Stimulated activated naive B cell treated with anti-CD40 and anti-IgM and Interleukin-4, amounts not matched to agents 10 μg/mL and 1 μg/mL and 100 μg/mL, for 72 hours (primary cell): ENCODE measurements around the gene CUL1.

ENCODE experiments used
- ATAC-seq, 2 donors: fragments of 150-1000 bp; cut with Tn5 transposase; replicated peaks; 2 replicates each; pipeline ENCODE4 v1.10.0; 2021; ENCODE audit warnings: moderate library complexity in 1 of 2
- DNase-seq: peaks from one replicate; pipeline ENCODE4 v3.0.0; 2021
- H3K27ac Mint-ChIP-seq: one replicate; pipeline ENCODE4 v1.8.0; 2022; ENCODE audit warnings: mild to moderate bottlenecking, mixed read lengths
- H3K27me3 Mint-ChIP-seq, 2 donors: one replicate each; pipeline ENCODE4 v1.8.0; 2022; ENCODE audit warnings: mixed read lengths in 2 of 2
- H3K36me3 Mint-ChIP-seq, 2 donors: one replicate each; pipeline ENCODE4 v1.8.0; 2022; ENCODE audit warnings: mixed read lengths in 2 of 2, mild to moderate bottlenecking in 1 of 2
- H3K4me1 Mint-ChIP-seq, 2 donors: one replicate each; pipeline ENCODE4 v1.8.0; 2022; ENCODE audit warnings: mixed read lengths in 2 of 2, mild to moderate bottlenecking in 1 of 2
- H3K4me3 Mint-ChIP-seq, 2 donors: one replicate each; pipeline ENCODE4 v1.8.0; 2022; ENCODE audit warnings: mild to moderate bottlenecking in 2 of 2, mixed read lengths in 2 of 2, moderate library complexity in 1 of 2
- H3K9me3 Mint-ChIP-seq, 2 donors: one replicate each; pipeline ENCODE4 v1.8.0; 2022; ENCODE audit warnings: mixed read lengths in 2 of 2, mild to moderate bottlenecking in 1 of 2

CUL1 gene

DNA sequence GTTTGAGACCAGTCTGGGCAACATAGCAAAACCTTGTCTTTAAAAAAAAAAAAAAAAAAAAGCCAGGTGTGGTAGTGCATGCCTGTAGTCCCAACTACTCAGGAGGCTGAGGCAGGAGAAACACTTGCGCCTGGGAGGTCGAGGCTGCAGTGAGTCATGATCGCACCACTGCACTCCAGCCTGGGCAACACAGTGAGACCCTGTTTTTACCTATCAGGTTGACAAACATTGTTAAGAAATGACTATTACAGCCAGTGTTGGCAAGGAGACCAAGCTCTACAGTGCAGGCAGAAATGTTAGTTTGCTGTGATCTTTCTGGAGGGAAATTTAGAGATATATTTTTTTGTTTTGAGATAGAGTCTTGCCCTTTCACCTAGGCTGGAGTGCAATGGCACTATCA is 37.3 kb downstream of the CUL1 start:
- H3K4me3 Mint-ChIP-seq: no peak overlapping the region
- ATAC-seq: no peak

DNA sequence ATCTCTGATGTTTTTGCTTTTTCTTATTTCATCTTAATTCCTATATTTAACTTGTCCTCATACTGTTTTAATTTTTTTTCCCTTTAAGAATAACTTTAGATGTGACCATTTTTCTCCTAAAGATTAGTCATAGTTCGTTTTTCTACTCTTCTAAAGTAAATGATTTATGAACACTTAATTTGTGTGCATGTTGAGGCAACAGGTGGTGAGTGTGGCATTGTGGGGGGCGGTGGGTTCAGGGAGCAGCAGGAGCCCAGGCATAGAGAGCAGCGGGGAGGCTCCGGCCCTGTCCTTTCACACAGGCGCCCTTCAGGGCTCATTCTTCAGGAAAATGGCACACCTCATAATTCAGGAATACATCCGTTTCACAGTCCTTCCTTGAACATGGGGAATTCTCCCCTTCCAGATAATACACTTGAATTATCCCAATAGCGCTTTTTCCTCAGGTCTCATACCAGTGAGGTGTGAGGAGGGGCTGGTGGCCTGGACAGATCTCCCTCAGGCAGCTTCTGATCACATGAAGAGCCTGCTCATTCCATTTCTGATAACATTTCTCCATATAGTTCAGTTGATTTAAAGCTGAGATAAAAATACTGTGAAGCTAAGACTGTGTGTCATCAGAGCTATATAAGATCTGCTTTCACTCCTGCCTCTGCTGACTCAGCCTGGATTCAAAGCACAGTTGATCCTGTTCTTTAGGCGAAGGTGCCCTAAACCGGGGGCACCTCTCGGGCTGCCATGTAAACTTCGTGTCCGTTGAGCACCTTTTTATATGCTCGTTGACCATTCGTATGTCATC is 40.2 kb downstream of the CUL1 start:
- H3K27me3 Mint-ChIP-seq: no peaks in the 10 kb centered on the region
- no peak overlapping the region for H3K27ac Mint-ChIP-seq
- H3K4me1 Mint-ChIP-seq: peaks cover 1 to 6% of the 10 kb centered on the region in 2 donors
- no peak for DNase-seq
- H3K9me3 Mint-ChIP-seq: peaks cover 4 to 5% of the 10 kb centered on the region in 2 donors
- ATAC-seq: no peak
- H3K36me3 Mint-ChIP-seq: peaks cover 43 to 79% of the 10 kb centered on the region in 2 donors
- H3K4me3 Mint-ChIP-seq: no peak overlapping the region

More for the DNA sequence above, 37.3 kb downstream of the CUL1 start:
- no peaks in the 10 kb centered on the region for H3K9me3 Mint-ChIP-seq
- peaks cover 5 to 6% of the 10 kb centered on the region in 2 donors for H3K4me1 Mint-ChIP-seq
- H3K27me3 Mint-ChIP-seq: no peaks in the 10 kb centered on the region
- peaks cover 43 to 72% of the 10 kb centered on the region in 2 donors for H3K36me3 Mint-ChIP-seq
- no peak for DNase-seq
- no peak overlapping the region for H3K27ac Mint-ChIP-seq

DNA sequence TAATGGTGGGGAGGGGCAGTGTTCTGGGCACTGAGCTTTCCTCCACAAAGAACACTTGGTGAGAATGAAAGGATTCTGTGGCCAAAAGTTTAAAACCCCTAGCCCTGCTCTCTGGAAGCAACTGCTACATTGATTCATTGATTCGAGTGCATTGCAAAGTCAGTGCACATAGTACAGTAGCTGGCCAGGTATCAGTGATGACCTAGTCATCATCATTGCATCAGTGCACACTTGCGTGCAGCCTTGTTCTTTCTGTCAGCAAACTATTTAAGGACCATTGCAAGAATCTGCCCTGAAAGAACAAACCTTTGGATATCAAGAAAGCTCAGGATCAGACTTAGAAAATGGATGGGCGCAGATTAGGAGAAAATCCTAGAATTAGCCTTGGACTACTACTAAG is 47.4 kb downstream of the CUL1 start:
- H3K27me3 Mint-ChIP-seq: no peaks in the 10 kb centered on the region
- peak overlapping the region; percentile 42 for H3K27ac Mint-ChIP-seq
- H3K36me3 Mint-ChIP-seq: peaks cover 29 to 63% of the 10 kb centered on the region in 2 donors
- no peak overlapping the region for H3K4me3 Mint-ChIP-seq
- DNase-seq: no peak
- ATAC-seq: no peak
- H3K4me1 Mint-ChIP-seq: peaks cover 5 to 6% of the 10 kb centered on the region in 2 donors
- peaks cover 5 to 7% of the 10 kb centered on the region in 2 donors for H3K9me3 Mint-ChIP-seq

DNA sequence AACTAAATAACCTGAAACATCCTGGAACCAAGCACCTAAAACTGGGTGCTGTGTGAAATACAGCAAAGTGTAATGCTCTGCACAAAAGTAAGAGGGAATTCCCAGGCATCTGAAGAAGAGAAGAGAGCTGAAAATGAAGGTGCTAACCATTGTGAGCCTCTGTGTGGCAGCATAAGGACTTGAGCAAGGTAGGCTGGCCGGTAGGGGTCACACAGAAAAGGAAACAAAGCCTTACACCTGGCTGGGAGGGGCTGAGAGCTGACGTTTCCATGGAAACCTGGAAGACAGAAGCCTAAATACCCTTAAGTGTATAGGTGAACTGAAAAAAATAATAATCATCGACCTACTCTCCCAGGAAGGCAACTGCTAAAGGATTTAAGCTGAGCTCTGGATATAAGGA is 48.6 kb downstream of the CUL1 start:
- peaks cover under 1 to 5% of the 10 kb centered on the region in 2 donors for H3K4me1 Mint-ChIP-seq
- DNase-seq (no peak), ATAC-seq (no peak)
- no peak overlapping the region for H3K4me3 Mint-ChIP-seq
- peaks cover 23 to 56% of the 10 kb centered on the region in 2 donors for H3K36me3 Mint-ChIP-seq
- H3K27ac Mint-ChIP-seq: no peak overlapping the region
- H3K9me3 Mint-ChIP-seq: peaks cover under 1 to 3% of the 10 kb centered on the region in 2 donors
- no peaks in the 10 kb centered on the region for H3K27me3 Mint-ChIP-seq

DNA sequence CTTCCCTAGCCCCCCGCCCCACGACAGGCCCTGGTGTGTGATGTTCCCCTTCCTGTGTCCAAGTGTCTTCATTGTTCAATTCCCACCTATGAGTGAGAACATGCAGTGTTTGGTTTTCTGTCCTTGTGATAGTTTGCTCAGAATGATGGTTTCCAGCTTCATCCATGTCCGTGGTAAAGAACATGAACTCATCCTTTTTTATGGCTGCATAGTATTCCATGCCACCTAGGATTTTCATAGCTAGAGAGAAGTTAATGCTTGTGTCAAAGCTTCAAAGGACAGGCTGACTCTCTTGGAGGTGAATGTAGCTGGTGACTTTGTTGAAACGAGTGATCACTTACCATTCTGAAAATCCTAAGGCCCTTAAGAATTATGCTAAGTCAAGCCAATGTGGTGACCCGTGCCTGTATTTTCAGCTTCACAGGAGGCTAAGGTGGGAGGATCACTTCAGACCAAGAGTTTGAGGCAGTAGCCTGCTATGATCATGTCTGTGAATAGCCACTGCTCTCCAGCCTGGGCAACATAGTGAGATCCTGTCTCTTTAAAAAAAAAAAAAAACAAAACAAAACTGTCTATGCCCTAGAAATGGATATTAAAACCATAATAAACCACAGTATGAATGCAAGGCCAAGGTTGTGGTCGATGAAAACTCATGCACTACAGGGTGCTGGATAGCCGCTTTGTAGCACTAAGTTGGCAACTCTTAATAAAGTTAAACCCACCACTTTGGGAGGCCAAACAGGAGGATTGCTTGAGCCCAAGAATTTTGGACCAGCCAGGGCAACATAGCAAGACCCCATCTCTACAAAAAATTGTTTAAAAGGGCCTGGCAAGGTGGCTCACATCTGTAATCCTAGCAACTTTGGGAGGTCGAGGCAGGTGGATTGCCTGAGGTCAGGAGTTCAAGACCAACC is 52.0 kb downstream of the CUL1 start:
- Mint-ChIP-seq H3K9me3 (peaks cover 0 to 2% of the 10 kb centered on the region in 2 donors), H3K4me3 (no peak overlapping the region), H3K36me3 (peaks cover 24 to 41% of the 10 kb centered on the region in 2 donors), H3K27ac (no peak overlapping the region), H3K4me1 (peaks cover 0 to 6% of the 10 kb centered on the region in 2 donors), H3K27me3 (no peaks in the 10 kb centered on the region)
- ATAC-seq: no peak
- no peak for DNase-seq

DNA sequence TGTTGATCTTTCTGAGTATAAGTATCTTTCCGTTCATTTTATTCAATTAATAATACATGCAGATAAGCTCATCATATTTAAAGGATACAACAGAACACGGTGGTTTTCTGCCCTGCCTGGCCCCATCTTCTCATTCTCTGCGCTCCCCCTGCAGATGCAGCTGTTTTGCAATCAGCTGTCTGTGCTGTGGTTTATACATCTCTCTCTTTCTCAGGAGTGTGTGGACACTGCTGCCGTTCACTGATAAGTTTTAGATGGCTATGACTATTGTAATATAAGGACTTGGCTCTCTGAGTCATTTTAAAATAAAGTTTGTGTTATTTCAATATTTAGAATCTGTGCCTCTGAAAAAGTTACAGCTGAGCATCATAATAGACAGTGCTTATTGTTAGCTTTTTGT is 54.5 kb downstream of the CUL1 start:
- no peak for DNase-seq

DNA sequence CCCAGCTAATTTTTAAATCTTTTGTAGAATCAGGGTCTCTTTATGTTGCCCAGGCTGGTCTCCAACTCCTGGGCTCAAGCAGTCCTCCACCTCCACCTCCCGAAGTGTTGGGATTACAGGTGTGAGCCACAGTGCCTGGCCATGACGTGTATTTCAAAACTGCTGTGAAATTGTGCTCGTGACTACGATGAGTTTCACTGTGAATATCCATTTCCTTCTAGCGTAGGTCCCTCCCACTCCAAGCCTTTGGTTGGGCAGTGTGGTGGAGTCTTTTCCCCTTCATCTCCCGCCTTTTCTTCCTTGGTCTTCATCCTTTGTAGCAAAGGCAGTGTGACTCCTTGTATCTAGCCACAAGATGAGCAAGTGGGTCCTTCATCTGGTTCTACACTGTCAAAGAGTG is 56.2 kb downstream of the CUL1 start:
- ATAC-seq (no peak), DNase-seq (no peak)
- no peak overlapping the region for H3K4me3 Mint-ChIP-seq
- H3K9me3 Mint-ChIP-seq: no peaks in the 10 kb centered on the region
- peaks cover 19 to 37% of the 10 kb centered on the region in 2 donors for H3K36me3 Mint-ChIP-seq
- peaks cover 0 to 6% of the 10 kb centered on the region in 2 donors for H3K4me1 Mint-ChIP-seq
- no peaks in the 10 kb centered on the region for H3K27me3 Mint-ChIP-seq
- no peak overlapping the region for H3K27ac Mint-ChIP-seq

More for the DNA sequence above, 54.5 kb downstream of the CUL1 start:
- peaks cover 0 to 2% of the 10 kb centered on the region in 2 donors for H3K9me3 Mint-ChIP-seq
- no peak for ATAC-seq
- H3K27ac Mint-ChIP-seq: no peak overlapping the region
- no peak overlapping the region for H3K4me3 Mint-ChIP-seq
- peaks cover 25 to 44% of the 10 kb centered on the region in 2 donors for H3K36me3 Mint-ChIP-seq
- H3K27me3 Mint-ChIP-seq: no peaks in the 10 kb centered on the region
- peaks cover 0 to 6% of the 10 kb centered on the region in 2 donors for H3K4me1 Mint-ChIP-seq

DNA sequence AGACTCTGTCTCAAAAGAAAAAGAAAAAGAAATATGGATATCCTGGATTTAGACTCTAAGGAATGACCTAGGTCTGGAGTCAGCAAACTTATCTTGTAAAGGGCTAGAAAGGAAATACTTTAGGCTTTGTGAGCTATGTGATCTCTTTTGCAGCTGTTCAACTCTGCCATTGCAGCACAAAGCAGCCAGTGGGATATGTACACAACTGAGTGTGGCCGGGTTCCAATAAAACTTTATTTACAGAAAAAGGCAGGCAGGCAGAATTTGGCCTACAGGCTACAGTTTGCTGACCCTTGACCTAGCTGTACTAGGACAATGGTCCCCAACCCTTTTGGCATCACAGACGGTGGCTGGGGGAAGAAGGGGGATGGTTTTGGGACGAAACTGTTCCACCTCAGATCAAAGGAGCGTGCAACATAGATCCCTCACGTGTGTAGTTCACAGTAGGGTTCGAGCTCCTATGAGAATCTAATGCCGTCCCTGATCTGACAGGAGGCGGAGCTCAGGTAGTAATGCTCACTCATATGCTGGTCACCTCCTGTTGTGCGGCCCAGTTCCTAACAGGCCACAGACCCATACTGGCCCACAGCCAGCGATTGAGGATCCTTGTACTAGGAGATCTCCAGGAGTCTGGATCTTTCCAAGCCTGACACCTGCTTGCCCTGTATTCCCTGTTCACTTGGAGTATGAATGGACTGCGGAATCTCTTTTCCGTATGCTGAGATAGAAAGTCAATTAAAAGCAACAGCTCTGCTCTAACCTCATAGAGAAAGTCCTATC is 63.0 kb downstream of the CUL1 start:
- no peaks in the 10 kb centered on the region for H3K9me3 Mint-ChIP-seq
- no peak for DNase-seq
- H3K36me3 Mint-ChIP-seq: peaks cover 6 to 30% of the 10 kb centered on the region in 2 donors
- H3K4me1 Mint-ChIP-seq: no peaks in the 10 kb centered on the region
- no peak overlapping the region for H3K4me3 Mint-ChIP-seq
- H3K27me3 Mint-ChIP-seq: no peaks in the 10 kb centered on the region
- H3K27ac Mint-ChIP-seq: no peak overlapping the region
- no peak for ATAC-seq

DNA sequence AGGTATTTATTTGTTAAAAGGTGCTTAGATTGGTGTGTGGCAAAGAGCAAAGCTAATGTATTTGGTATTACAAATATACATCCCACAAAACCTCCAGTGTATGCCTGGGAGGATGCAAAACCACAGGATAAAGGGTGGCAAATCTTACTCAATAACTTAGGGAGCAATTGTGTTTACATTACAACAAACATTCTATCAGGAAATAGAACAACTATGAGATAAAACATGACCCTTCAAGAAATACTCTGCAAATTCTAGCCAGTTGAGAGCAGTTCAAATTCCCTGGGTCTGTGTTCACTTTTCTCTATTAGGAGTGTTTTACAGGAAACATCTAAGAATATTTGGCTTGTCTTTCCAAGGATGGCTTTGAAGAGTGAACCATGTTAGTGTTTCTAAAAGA is 64.9 kb downstream of the CUL1 start:
- ATAC-seq (no peak), DNase-seq (no peak)
- Mint-ChIP-seq H3K4me3 (no peak overlapping the region), H3K27me3 (no peaks in the 10 kb centered on the region), H3K9me3 (no peaks in the 10 kb centered on the region), H3K4me1 (no peaks in the 10 kb centered on the region), H3K36me3 (peaks cover 8 to 28% of the 10 kb centered on the region in 2 donors), H3K27ac (no peak overlapping the region)

DNA sequence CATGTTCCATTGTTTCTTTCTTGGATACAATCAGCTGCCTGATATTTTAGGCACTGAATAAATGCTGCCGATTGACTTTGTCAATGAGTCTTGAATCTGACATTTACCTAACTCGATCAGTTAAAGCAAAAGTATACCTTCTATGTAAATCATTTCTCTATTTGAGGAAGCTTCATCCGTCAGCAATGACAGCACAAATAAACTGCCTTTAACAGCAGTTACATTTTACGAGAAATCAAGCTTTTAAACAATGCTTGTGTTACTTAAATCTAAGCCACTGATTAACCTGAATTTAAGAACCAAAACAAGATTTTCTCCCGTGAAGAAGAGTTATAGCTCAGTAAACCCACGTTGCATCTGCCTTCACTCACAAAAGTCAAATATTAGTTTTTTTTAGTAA is 71.3 kb downstream of the CUL1 start:
- Mint-ChIP-seq H3K27ac (no peak overlapping the region), H3K27me3 (no peaks in the 10 kb centered on the region), H3K4me3 (no peak overlapping the region), H3K9me3 (no peaks in the 10 kb centered on the region), H3K36me3 (peaks cover 23 to 44% of the 10 kb centered on the region in 2 donors), H3K4me1 (peaks cover 10 to 13% of the 10 kb centered on the region in 2 donors)
- ATAC-seq: no peak
- no peak for DNase-seq

DNA sequence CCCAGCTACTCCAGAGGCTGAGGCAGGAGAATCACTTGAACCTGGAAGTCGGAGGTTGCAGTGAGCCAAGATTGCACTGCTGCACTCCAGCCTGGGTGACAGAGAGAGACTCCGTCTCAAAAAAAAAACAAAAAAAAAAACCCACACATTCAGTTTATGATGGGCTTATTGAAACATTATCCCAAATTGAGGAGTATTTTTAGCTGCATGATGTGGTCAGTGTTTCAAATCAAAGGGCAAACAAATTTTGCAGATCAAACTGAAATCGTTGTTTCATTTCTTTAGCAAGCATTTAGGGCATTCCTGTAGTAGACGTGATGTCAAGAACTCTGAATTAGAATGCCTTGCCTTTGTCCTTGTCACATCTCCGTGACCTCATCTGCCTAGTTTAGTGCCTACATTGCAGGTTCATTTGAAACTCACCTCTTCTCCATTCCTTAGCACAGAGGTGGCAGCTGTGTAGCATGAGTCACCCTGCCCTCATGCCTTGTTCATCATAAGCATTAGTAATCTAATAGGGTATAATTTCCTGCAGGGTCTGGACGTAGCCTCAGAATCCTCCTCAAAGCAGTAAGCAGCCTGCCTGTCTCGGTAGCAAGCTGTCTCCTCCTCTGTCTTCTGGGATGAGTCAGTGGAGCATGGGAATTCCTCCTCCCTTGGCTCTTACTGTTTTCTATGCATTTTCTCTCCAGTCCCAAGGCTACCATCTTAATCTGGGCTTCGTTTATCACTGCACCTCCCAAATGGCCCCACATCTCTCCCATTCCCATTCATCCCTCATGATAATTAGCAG is 73.8 kb downstream of the CUL1 start:
- ATAC-seq: peak; percentile 53 to 70
- peaks cover 13 to 14% of the 10 kb centered on the region in 2 donors for H3K4me1 Mint-ChIP-seq
- H3K27ac Mint-ChIP-seq: no peak overlapping the region
- peaks cover 34 to 50% of the 10 kb centered on the region in 2 donors for H3K36me3 Mint-ChIP-seq
- no peak for DNase-seq
- no peaks in the 10 kb centered on the region for H3K27me3 Mint-ChIP-seq
- H3K9me3 Mint-ChIP-seq: no peaks in the 10 kb centered on the region
- no peak overlapping the region for H3K4me3 Mint-ChIP-seq

DNA sequence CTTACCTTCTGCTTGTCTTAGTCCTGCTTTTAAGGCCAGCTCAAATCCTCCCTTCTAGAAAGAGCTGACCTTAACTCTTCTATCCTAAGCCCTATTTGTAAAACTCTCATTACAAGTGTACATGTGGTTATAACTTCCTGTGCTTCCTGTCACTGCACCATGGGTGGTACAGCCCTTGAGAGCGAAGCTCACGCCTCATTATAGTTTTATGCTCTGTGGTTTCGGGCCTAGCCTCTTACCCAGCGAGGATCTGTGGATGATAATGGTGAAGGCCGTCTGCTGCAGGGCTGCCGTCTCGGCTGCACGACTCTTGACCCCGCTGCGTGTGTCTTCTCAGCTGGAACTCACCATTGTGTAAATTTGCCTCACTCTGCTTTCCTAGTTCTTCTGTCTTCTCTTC is 74.6 kb downstream of the CUL1 start:
- DNase-seq (no peak), ATAC-seq (peak; percentile 73 to 79)
- peaks cover 30 to 49% of the 10 kb centered on the region in 2 donors for H3K36me3 Mint-ChIP-seq
- H3K27me3 Mint-ChIP-seq: no peaks in the 10 kb centered on the region
- no peaks in the 10 kb centered on the region for H3K9me3 Mint-ChIP-seq
- peak overlapping the region; percentile 66 for H3K27ac Mint-ChIP-seq
- no peak overlapping the region for H3K4me3 Mint-ChIP-seq
- H3K4me1 Mint-ChIP-seq: peaks cover 13 to 14% of the 10 kb centered on the region in 2 donors

DNA sequence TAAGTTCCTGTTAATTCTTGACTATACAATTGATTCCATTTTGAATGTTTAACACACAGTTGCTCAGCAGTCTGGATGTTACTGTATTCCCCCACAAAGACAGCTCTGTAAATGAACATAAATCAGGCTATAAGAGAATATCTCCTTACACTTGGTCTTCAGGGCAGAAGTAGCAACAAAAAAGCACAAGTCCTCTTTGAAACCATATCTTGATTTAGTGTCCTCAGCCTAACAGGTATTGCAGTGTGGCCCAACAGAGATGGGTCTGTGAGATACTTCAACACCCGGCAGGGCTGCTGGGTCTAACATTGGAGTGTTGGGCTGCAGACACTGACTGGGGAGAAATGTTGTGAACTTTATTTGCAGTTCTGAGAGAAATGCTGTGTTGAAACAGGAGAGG is 75.8 kb downstream of the CUL1 start:
- DNase-seq: no peak
- ATAC-seq: no peak
- H3K27ac Mint-ChIP-seq: no peak overlapping the region
- H3K27me3 Mint-ChIP-seq: no peaks in the 10 kb centered on the region
- peaks cover 13 to 14% of the 10 kb centered on the region in 2 donors for H3K4me1 Mint-ChIP-seq
- no peaks in the 10 kb centered on the region for H3K9me3 Mint-ChIP-seq
- peaks cover 27 to 57% of the 10 kb centered on the region in 2 donors for H3K36me3 Mint-ChIP-seq
- no peak overlapping the region for H3K4me3 Mint-ChIP-seq
